Vagina (tissue), 2 donors: ENCODE measurements around the gene KDELR3. TPM values are rescaled to one million over a fixed set of nuclear protein-coding genes. Genes with fewer than 3 reads are reported as not detected.
A peak's percentile ranks its signal among the peaks of the same experiment; 100 is the strongest.

Source experiments
- DNase-seq, 2 donors: peaks; one replicate each; pipeline ENCODE4 v3.0.0-alpha.2; 2017; ENCODE audit errors: extremely low spot score in 2 of 2
- H3K27ac ChIP-seq: fragments of 200-600 bp; sonication (generic); one replicate; pipeline ENCODE4 v1.5.1; 2019
- H3K27me3 ChIP-seq: fragments of 200-600 bp; sonication (generic); one replicate; pipeline ENCODE4 v1.5.1; 2019
- H3K36me3 ChIP-seq, 2 donors: fragments of 200-600 bp; sonication (generic); one replicate each; pipeline ENCODE4 v1.5.1; 2017 to 2019
- H3K4me1 ChIP-seq: fragments of 200-600 bp; sonication (generic); one replicate; pipeline ENCODE4 v1.5.1; 2019
- H3K4me3 ChIP-seq, 2 donors: fragments of 200-600 bp; sonication (generic); 1 replicate in 1 of 2; 2 replicates in 1 of 2; pipeline ENCODE4 v1.5.1; 2016 to 2019
- H3K9me3 ChIP-seq: fragments of 200-600 bp; sonication (generic); one replicate; pipeline ENCODE4 v1.5.1; 2019
- POLR2A ChIP-seq, 2 donors: fragments of 450-650 bp; IDR thresholded peaks; one replicate each; pipeline ENCODE4 v1.6.1; 2017; ENCODE audit warnings: antibody characterized with exemption in 2 of 2, mild to moderate bottlenecking in 2 of 2, moderate library complexity in 2 of 2
- POLR2AphosphoS5 ChIP-seq, 2 donors: sonication (generic); formaldehyde crosslinking; IDR thresholded peaks; one replicate each; pipeline ENCODE4 v1.9.0; 2017; ENCODE audit warnings: antibody characterized with exemption in 2 of 2, mild to moderate bottlenecking in 2 of 2, low read depth in 1 of 2; ENCODE audit not compliant: insufficient read depth in 1 of 2
- intact Hi-C: fragments of 100-400 bp; cut with DNase I; formaldehyde crosslinking; loops from one replicate; pipeline ENCODE4 v1.15.1; 2023
- total RNA-seq: library from RNA; depleted of rRNA; stranded (reverse); fragments of >200 nt; gene quantifications from one replicate; pipeline ENCODE4 v1.2.3, GENCODE V29; 2016
- TF ChIP-seq, protein P1 (sequence below), 3 experiments: fragments of 450-650 bp in 2 of 3; fragments of 200-600 bp in 1 of 3; sonication (generic) in 1 of 3; IDR thresholded peaks; one replicate each; pipeline ENCODE4 v1.5.1; 2017 to 2019; ENCODE audit warnings: antibody characterized with exemption in 3 of 3, mild to moderate bottlenecking in 2 of 3, moderate library complexity in 2 of 3

The KDELR3 gene
- total RNA-seq, 1 donor from 2014 or later, result 3.9 TPM

DNA sequence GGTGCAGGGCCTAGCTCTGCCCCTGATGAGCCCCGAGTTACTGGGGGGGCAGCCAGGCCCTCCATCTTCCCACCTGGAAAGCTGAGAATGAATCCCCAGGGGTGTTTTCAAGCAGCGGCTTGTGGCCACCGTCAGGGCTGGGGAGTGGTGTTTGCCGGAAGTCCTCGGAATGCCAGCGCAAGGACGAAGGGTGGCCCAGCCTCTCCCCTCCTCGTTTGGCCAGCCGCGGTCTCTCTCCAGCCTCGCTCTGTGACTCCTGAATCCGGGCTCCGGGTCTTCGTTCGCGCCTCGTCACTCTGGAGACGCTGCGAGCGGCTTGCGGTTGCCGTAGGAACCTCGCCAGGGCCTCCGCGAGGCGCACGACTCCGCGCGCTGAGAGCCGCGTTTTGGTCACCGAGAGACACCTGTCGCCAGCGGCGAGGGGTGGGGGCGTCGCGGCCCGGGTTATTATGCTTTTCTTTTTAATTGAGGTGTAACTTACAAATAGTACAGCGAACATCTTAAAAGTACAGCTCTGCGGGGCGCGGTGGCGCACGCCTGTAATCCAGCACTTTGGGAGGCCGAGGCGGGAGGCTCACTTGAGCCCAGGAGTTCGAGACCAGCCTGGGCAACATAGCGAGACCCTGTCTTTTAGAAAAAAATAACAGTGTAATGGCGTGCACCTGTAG, 6.3 kb upstream of the KDELR3 start:
- H3K27me3 ChIP-seq, result no peaks in the 10 kb centered on the region
- DNase-seq, result no peak
- no peaks in the 10 kb centered on the region for H3K9me3 ChIP-seq
- intact Hi-C loops, result no loop called here
- H3K4me1 ChIP-seq, result peaks cover 11% of the 10 kb centered on the region
- peak overlapping the region; percentile 1 to 9 for H3K4me3 ChIP-seq
- TF ChIP-seq, protein P1, sequence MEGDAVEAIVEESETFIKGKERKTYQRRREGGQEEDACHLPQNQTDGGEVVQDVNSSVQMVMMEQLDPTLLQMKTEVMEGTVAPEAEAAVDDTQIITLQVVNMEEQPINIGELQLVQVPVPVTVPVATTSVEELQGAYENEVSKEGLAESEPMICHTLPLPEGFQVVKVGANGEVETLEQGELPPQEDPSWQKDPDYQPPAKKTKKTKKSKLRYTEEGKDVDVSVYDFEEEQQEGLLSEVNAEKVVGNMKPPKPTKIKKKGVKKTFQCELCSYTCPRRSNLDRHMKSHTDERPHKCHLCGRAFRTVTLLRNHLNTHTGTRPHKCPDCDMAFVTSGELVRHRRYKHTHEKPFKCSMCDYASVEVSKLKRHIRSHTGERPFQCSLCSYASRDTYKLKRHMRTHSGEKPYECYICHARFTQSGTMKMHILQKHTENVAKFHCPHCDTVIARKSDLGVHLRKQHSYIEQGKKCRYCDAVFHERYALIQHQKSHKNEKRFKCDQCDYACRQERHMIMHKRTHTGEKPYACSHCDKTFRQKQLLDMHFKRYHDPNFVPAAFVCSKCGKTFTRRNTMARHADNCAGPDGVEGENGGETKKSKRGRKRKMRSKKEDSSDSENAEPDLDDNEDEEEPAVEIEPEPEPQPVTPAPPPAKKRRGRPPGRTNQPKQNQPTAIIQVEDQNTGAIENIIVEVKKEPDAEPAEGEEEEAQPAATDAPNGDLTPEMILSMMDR (IDR thresholded peaks at IDR 0.05), result no peak
- TF ChIP-seq POLR2AphosphoS5 (IDR thresholded peaks at IDR 0.05; ENCODE audit: insufficient read depth in 1 of 2, low read depth in 1 of 2), result peak in 1 of 2 donors; percentile 33
- no peaks in the 10 kb centered on the region for H3K36me3 ChIP-seq
- H3K27ac ChIP-seq, result no peak overlapping the region

DNA sequence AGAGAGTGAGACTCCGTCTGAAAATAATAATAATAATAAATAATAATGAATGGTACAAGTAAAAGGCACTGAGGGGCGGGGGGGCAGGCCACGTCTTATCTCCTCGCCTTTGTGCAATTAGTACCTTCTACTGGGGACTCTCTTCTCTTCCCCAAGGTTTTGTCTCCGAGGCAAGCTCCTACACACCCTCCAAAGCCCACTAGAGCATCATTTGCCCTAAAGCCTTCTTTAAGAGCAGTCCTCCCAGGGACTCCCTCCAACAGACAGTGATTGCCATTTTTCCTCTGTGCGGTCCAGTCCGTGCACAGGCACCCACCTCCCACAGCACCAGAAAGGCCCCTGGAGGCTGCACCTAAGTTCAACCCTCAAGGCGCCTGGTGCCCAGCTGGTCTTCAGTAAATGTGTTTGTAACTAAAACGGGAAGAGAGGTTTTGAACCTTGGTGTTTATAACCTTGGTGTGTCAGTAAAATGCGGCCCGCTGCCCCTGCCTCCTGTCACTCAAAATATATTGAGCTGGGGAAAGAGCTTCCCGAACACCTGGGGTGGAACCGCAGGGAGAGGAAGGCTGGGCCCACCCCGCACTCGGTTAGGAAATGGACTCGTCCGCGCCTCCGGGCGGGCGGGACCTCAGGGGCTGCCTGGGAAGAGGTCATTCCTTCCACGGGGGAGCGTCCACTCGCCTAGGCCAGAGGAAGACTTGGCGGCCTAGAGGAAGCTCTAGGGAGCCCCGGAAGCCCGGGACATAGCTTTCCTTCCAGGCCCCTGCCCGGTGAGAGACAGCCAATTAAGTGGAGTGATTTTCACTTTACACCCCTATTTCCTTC, 4.7 kb upstream of the KDELR3 start:
- TF ChIP-seq, protein P1 (IDR thresholded peaks at IDR 0.05), result no peak
- no peak for TF ChIP-seq POLR2A (IDR thresholded peaks at IDR 0.05)
- TF ChIP-seq POLR2AphosphoS5 (IDR thresholded peaks at IDR 0.05; ENCODE audit: insufficient read depth in 1 of 2, low read depth in 1 of 2), result no peak
- DNase-seq, result no peak
- Histone ChIP-seq H3K27me3 (no peaks in the 10 kb centered on the region), H3K4me1 (peaks cover 19% of the 10 kb centered on the region), H3K36me3 (no peaks in the 10 kb centered on the region), H3K4me3 (no peak overlapping the region), H3K9me3 (no peaks in the 10 kb centered on the region), H3K27ac (no peak overlapping the region)
- intact Hi-C loops, result no loop called here

DNA sequence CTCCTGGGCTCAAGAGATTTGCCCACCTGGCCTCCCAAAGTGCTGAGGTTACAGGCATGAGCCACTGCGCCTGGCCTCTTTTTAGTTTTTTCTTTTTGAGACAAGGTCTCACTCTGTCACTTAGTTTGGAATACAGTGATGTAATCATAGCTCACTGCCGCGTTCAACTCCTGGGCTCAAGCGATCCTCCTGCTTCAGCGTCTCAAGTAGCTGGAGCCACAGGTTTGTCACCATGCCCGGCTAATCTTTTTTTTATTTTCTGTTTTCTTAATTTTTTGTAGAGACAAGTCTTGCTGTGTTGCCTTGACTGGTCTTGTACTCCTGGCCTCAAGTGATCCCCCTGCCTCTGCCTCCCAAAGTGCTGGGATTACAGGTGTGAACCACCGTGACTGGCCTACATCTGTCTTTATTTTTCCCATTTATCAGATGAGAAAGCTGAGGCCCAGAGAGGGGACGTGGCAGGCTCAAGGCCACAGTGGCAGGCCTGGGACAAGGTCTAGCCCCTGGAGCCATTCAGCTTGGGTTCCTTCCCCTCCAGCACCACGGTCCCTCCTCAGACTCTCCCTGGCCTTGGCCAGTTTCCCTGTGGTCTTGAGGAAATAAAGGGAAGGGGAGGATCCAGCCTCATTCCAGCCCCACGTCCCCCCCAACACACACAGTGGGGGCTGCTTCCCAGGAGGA, 2.8 kb upstream of the KDELR3 start:
- DNase-seq, result no peak
- no peaks in the 10 kb centered on the region for H3K9me3 ChIP-seq
- no peak overlapping the region for H3K4me3 ChIP-seq
- no peaks in the 10 kb centered on the region for H3K36me3 ChIP-seq
- no peak overlapping the region for H3K27ac ChIP-seq
- H3K4me1 ChIP-seq, result peaks cover 30% of the 10 kb centered on the region
- no peak for TF ChIP-seq POLR2AphosphoS5 (IDR thresholded peaks at IDR 0.05; ENCODE audit: insufficient read depth in 1 of 2, low read depth in 1 of 2)
- TF ChIP-seq POLR2A (IDR thresholded peaks at IDR 0.05), result no peak
- TF ChIP-seq, protein P1 (IDR thresholded peaks at IDR 0.05), result no peak
- no peaks in the 10 kb centered on the region for H3K27me3 ChIP-seq
- intact Hi-C loops, result no loop called here

DNA sequence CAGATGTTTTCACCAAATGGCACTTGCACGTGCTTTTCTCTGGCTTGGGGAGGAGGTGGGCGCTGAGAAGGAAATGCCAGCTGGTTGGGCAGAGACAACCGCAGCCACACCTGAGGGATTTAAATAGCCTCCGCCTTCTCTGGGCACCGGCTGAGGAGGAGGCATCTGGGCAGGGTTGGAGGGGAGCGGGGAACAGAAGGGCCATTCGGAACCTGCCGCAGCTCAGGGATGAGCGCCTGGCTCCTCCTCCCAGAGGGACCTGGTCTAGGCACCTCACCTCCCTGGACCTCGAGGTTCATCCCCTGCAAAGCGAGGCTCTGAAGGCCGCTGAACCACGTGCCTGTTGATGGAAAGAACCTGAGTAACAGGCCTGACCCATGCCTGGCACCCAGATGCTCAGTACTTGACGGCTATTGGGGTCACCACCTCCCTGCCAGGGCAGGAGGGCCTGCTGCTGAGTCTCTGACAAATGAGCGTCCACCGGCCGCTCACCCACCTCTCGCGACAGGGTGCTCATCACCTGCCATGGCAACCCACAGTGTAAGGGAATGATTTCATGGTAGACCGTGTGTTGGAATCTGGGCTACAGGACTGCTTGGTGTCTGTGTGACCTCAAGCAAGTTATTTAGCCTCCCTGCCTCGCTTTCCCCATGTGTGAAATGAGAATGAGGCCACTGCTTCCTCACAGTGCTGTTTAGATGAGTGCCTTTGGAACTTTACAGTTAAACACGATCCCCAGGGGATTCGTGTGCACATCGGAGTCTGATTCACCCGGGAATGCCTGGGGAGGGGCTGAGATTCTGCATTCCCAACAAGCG, 2.0 kb upstream of the KDELR3 start:
- intact Hi-C loops, result no loop called here
- TF ChIP-seq, protein P1 (IDR thresholded peaks at IDR 0.05), result no peak
- TF ChIP-seq POLR2A (IDR thresholded peaks at IDR 0.05), result no peak
- TF ChIP-seq POLR2AphosphoS5 (IDR thresholded peaks at IDR 0.05; ENCODE audit: insufficient read depth in 1 of 2, low read depth in 1 of 2), result no peak

More for the DNA sequence above, 2.0 kb upstream of the KDELR3 start:
- DNase-seq, result no peak
- Histone ChIP-seq H3K4me3 (no peak overlapping the region), H3K4me1 (peaks cover 30% of the 10 kb centered on the region), H3K27me3 (no peaks in the 10 kb centered on the region), H3K9me3 (no peaks in the 10 kb centered on the region), H3K27ac (no peak overlapping the region), H3K36me3 (no peaks in the 10 kb centered on the region)
